ENCODE data around the gene NFYC. TPM values are rescaled to one million over a fixed set of nuclear protein-coding genes. Genes with fewer than 3 reads are reported as not detected.

Gene NFYC
- total RNA-seq, 1 donor from 2014 or later: 38.0 TPM

DNA sequence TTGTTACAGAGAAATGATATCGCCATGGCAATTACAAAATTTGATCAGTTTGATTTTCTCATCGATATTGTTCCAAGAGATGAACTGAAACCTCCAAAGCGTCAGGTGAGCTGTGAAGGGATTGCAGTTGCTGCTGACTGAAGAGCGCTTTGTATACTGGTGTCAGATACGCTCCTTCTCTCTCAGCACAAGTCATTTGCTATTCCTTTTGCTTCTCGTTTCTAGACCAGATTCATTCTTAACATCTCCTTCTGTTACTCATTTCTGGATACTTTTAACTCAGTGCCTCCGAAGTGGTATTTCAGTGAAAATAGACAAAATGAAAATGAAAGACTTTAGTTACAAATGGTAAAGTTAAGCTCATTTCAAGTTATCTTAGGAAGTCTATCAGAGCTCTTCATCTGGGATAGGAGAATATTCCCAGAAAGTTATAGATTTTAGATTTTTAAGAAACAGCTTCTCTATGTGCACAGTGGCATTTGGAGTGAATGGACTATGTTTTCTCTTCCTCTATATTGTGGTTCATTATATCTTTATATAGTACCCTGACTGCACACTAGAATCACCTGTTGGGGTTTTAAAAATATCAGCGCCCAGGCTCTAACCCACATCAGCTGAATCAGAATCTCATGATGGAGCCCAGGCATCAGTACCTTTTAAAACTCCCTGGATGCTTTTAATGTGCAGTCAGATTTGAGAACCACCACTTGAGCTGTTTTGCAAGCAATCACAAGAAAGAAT is 61.8 kb downstream of the NFYC start:
- TF ChIP-seq EZH2phosphoT487 (IDR thresholded peaks at IDR 0.05) (no peak), EZH2 (IDR thresholded peaks at IDR 0.05) (no peak), CTCF (IDR thresholded peaks at IDR 0.05) (no peak)
- peaks cover 6% of the 10 kb centered on the region for H3K36me3 ChIP-seq

DNA sequence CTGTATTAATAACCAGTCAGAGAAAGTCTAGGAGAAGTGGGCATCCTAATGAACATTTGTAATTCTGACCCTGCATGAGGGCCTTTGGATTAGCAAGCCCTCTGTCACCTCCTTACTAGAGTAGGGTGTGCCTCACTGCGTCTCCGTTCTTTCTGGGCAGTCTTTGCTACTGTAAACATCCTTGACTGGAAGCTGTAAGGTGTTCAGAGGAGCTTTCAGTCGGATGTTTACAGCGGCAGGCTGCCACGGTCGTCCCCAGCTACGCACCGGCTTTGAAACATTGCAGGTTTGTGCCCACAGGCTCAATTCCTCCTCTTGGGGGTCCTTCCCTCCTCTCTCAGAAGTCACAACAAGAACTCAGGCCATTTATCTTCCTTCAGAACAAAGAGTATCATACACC is 62.7 kb downstream of the NFYC start:
- Histone ChIP-seq H4K20me1 (ENCODE audit: low read depth) (peaks cover 16% of the 10 kb centered on the region), H2AFZ (replicated peaks) (no peak overlapping the region), H3K36me3 (no peaks in the 10 kb centered on the region), H3K9ac (no peak overlapping the region), H3K4me2 (no peak overlapping the region), H3K79me2 (ENCODE audit: low read depth) (no peaks in the 10 kb centered on the region), H3K4me3 (no peak overlapping the region), H3K9me3 (ENCODE audit: low read depth) (no peaks in the 10 kb centered on the region), H3K27ac (no peak overlapping the region), H3F3A (ENCODE audit: low read depth) (no peaks in the 10 kb centered on the region), H3K4me1 (no peaks in the 10 kb centered on the region), H3K27me3 (no peaks in the 10 kb centered on the region)
- no peaks in the 10 kb centered on the region for H3K9me3 Mint-ChIP-seq
- H3K4me1 Mint-ChIP-seq: no peaks in the 10 kb centered on the region
- no peak overlapping the region for H3K4me3 Mint-ChIP-seq
- no peak for TF ChIP-seq EZH2phosphoT487 (IDR thresholded peaks at IDR 0.05)
- no peak for TF ChIP-seq EZH2 (IDR thresholded peaks at IDR 0.05)
- no peak for TF ChIP-seq CTCF (IDR thresholded peaks at IDR 0.05)
- peaks cover 32% of the 10 kb centered on the region for H3K36me3 Mint-ChIP-seq
- no peaks in the 10 kb centered on the region for H3K27me3 Mint-ChIP-seq (ENCODE audit: insufficient read depth, low read depth)
- DNase-seq (ENCODE audit: low spot score): no peak
- no peak overlapping the region for H3K27ac Mint-ChIP-seq

More for the DNA sequence above, 61.8 kb downstream of the NFYC start:
- no peaks in the 10 kb centered on the region for H3K4me1 Mint-ChIP-seq
- no peaks in the 10 kb centered on the region for H3K79me2 ChIP-seq (ENCODE audit: low read depth)
- H3K9me3 Mint-ChIP-seq: no peaks in the 10 kb centered on the region
- H3F3A ChIP-seq (ENCODE audit: low read depth): no peaks in the 10 kb centered on the region
- H3K27ac Mint-ChIP-seq: no peak overlapping the region
- H3K36me3 Mint-ChIP-seq: peaks cover 34% of the 10 kb centered on the region
- DNase-seq (ENCODE audit: low spot score): no peak
- no peak overlapping the region for H2AFZ ChIP-seq (replicated peaks)
- no peak overlapping the region for H3K4me2 ChIP-seq
- H4K20me1 ChIP-seq (ENCODE audit: low read depth): peaks cover 13% of the 10 kb centered on the region
- H3K9me3 ChIP-seq (ENCODE audit: low read depth): no peaks in the 10 kb centered on the region
- H3K9ac ChIP-seq: no peak overlapping the region
- no peaks in the 10 kb centered on the region for H3K27me3 ChIP-seq
- H3K4me1 ChIP-seq: no peaks in the 10 kb centered on the region
- no peak overlapping the region for H3K27ac ChIP-seq
- H3K27me3 Mint-ChIP-seq (ENCODE audit: insufficient read depth, low read depth): no peaks in the 10 kb centered on the region
- no peak overlapping the region for H3K4me3 Mint-ChIP-seq
- no peak overlapping the region for H3K4me3 ChIP-seq

DNA sequence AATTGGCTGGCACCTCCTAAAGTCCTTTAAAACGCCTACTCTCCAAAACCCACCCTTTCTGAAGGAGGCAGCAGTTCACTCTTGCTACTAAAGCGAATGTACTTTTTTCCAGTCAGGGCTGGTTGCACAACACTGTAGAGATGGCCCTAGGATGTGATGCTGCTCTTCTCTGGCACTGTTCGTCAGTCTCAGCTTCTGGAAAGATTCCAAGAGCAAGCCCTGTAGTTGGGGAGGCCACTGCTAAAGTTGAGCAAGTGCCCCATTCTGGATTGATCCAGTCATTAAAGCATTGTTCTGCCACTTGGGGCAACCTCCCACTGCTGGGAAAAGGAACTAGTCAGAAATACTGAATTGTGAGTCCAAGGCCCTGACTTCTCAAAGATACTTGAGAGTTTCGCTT is 63.6 kb downstream of the NFYC start:
- Mint-ChIP-seq H3K4me3 (no peak overlapping the region), H3K27ac (no peak overlapping the region)
- H4K20me1 ChIP-seq (ENCODE audit: low read depth): peaks cover 16% of the 10 kb centered on the region

More for the DNA sequence above, 63.6 kb downstream of the NFYC start:
- Histone ChIP-seq H3K36me3 (no peaks in the 10 kb centered on the region), H3K9ac (no peak overlapping the region), H3F3A (ENCODE audit: low read depth) (no peaks in the 10 kb centered on the region), H3K79me2 (ENCODE audit: low read depth) (no peaks in the 10 kb centered on the region), H3K27me3 (no peaks in the 10 kb centered on the region), H3K27ac (no peak overlapping the region), H3K4me3 (no peak overlapping the region), H3K4me1 (no peaks in the 10 kb centered on the region), H3K9me3 (ENCODE audit: low read depth) (no peaks in the 10 kb centered on the region), H2AFZ (replicated peaks) (no peak overlapping the region), H3K4me2 (no peak overlapping the region)
- no peak for TF ChIP-seq EZH2 (IDR thresholded peaks at IDR 0.05)
- no peak for TF ChIP-seq EZH2phosphoT487 (IDR thresholded peaks at IDR 0.05)
- no peak for TF ChIP-seq CTCF (IDR thresholded peaks at IDR 0.05)
- no peaks in the 10 kb centered on the region for H3K27me3 Mint-ChIP-seq (ENCODE audit: insufficient read depth, low read depth)
- no peaks in the 10 kb centered on the region for H3K9me3 Mint-ChIP-seq
- DNase-seq (ENCODE audit: low spot score): no peak
- H3K4me1 Mint-ChIP-seq: no peaks in the 10 kb centered on the region
- peaks cover 32% of the 10 kb centered on the region for H3K36me3 Mint-ChIP-seq
